Medulla oblongata (tissue), 1 donor: Measurements from ENCODE around the gene CAPSL.
"Not testable (repeated sequence)": the region's sequence is repeated elsewhere in the genome, so short reads cannot be mapped to it uniquely, and the experiment has no call there.

Source experiments
- DNase-seq: peaks from one replicate; pipeline ENCODE4 v3.0.0-alpha.2; 2015; ENCODE audit errors: extremely low spot score

The CAPSL gene

GRCh38 chr5:35908228-35908627 is 30.2 kb downstream of the CAPSL start:
- no peak for DNase-seq

DNA sequence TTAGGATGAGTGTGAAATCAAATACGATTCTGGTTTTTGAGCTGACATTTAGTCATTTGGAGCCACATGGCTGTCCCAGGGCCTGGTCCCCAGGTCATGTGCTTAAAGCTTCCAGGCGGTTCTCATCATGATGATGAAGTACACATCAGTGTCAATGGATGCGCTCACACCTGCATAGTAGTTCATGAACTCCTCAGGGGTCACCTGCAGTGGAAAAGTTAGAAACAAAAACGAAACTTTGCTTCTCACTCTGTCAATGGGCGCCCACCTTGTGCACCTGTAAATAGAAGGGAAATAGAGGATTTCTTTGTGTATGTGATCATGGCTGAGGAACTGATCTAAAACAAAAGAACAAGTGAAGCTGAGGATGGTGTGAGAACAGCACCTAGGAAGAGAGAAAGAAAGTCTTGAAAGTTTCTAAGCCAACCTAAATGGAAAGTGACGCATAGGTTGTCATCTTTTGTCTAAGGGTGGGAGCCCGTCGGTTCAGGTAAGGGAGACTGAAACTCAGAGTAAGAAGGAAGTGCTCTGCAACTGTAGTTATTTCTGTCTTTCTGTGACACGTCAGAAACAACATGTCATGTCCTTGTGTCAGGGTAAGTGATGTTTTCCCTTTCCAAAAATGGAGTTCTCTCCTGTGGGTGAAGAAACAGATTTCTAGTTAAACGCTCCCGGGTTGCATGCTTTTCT is 33.8 kb downstream of the CAPSL start:
- DNase-seq, result no peak

- DNase-seq, result no peak
Observed at GRCh38 chr5:35903631-35904203, 34.7 kb downstream of the CAPSL start.

DNA sequence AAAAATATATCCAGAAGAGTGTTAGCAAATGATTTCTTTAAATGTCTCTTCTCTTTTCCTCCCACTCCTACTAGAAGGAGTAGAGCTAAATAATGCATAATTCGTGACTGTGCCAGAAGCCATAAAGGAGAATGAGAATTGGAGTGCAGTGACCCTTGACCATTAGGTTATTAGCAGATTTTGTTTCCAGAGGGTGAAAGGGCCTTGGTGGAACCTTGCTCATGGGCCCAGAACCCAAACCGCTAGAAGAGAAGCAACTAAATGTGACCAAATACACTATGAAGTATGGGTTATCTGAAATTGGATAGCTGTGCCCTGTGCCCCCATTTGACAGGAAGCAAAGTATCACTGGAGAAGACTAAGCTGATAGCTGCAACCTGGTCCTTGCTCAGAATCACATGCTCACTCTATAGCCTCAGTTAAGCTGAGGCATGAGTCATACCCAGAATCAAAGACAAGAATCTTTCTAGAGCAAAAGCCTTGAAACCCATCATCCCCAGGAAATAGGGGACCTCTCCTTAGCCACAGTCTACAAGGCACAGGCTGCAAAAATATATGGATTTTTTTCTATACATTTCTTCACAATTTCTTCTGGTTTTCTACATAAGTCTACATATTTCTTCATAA is 36.3 kb downstream of the CAPSL start:
- DNase-seq, result no peak

DNA sequence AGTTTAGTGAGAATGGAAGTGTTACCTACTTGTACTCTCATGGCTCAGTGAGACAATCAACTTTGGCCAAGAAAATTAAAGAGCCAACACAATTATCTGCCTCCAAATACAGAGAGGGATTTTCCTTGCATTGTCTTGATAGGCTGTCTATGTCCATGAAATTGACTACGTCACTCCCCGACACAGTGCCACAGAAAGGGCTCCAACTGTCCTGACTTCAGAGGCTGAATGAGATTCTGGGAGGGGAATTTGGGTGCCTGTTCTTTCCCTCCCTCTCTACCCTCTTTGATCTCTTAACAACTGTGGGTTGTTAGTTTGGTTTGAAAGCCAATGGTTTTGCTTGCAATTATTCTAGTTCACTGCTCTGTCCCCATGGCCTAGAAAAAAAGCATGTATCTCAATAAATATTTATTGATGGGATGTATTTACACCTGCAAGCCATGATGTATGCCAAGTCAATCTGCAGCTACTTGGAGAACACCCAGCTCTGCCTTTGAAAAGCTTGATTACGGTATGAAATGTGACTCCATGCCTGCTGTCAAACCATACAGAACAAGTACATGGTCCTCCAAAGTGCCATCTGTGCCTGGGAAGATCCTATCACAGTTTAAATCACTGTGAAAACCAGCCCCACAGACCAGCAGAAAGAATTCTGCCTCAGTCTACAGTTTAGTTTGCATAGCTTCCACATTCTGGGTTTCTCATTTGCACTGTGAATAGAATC is 37.3 kb downstream of the CAPSL start:
- no peak for DNase-seq

DNA sequence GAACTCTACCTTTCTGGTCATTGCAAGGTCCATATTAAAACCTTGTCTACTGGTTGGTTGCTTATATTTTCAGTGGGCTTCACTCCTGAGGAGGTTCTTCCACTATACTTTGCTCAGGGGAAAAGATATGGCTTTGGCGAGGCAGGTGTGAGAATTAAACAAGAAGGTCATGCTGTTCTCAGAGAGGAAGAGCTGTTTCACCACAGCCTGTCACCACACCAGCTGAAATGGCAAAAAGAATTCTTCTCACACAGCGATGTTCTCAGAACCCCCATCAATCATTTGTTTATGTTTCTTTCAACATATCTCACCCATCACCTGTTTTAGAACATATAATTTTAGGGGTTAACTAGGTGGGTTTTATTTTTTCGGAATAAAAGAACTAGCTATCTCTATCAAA is 38.6 kb downstream of the CAPSL start:
- no peak for DNase-seq

DNA sequence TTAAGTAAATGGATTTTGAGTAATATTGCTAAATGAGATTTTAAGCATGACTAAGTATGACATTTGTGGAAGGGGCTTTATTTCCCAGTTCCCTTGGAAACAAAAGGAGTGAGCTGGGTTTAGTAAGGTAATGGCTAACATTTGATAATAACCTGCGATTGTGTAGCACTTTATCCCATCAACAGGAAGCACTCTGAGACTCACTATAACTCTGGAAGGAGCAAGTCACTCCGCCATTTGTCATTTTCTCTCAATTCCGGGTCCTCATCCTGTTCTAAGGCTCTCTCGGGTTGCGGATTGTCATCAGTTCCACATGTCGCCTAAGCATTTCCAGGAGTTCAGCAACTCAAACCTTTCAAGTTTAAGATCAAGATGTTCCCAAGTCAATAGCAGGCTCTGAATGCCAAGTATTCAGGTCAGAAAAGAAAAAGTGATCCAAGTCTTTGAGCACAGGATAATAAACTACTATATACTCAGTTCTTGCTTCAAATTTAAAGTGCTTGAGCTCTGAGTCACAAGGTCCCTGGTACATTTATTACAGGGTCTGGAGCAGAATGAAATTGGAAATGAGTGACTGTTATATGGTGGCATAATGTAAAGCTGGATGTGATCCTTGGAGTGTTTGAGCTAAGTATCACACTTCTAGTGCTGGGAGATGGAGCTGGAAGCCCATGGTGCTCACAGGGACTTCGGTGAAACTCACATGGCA is 39.3 kb downstream of the CAPSL start:
- no peak for DNase-seq

DNA sequence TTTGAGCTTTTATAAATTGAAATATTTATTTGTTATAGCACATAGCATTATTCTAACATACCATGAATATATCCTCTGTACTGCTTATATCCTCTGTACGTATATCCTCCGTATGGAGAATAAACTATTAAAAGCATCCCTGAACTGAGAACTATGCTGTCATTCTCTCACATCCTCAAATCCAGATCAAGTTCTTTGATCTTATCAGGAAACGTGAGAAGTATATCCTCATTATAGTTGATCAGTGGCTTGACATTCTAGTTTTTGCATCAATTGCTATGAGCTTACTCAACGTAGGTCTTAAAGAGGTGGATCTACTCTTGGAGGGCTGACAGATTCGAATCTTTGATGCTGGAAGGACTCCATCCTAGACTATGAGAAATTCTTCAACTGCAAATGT is 44.3 kb downstream of the CAPSL start:
- DNase-seq, result no peak

DNA sequence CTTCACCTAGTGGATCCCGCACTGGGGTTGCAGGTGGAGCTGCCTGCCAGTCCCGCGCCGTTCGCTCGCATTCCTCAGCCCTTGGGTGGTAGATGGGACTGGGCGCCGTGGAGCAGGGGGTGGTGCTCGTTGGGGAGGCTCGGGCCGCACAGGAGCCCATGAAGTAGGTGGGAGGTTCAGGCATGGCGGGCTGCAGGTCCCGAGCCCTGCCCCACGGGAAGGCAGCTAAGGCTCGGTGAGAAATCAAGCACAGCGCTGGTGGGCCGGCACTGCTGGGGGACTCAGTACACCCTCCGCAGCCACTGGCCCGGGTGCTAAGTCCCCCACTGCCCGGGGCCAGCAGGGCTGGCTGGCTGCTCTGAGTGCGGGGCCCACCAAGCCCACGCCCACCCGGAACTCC is 45.6 kb downstream of the CAPSL start:
- DNase-seq, result not testable (repeated sequence)

- DNase-seq, result no peak
Observed at GRCh38 chr5:35890021-35891020, 48.1 kb downstream of the CAPSL start.

- DNase-seq, result no peak
Observed at GRCh38 chr5:35887321-35888100, 50.9 kb downstream of the CAPSL start.

- DNase-seq, result no peak
Observed at GRCh38 chr5:35886381-35886780, 52.0 kb downstream of the CAPSL start.

- no peak for DNase-seq
Observed at GRCh38 chr5:35884773-35885172, 53.6 kb downstream of the CAPSL start.

GRCh38 chr5:35884191-35884769 is 54.1 kb downstream of the CAPSL start:
- DNase-seq, result no peak

GRCh38 chr5:35881758-35882157 is 56.7 kb downstream of the CAPSL start:
- DNase-seq, result no peak

DNA sequence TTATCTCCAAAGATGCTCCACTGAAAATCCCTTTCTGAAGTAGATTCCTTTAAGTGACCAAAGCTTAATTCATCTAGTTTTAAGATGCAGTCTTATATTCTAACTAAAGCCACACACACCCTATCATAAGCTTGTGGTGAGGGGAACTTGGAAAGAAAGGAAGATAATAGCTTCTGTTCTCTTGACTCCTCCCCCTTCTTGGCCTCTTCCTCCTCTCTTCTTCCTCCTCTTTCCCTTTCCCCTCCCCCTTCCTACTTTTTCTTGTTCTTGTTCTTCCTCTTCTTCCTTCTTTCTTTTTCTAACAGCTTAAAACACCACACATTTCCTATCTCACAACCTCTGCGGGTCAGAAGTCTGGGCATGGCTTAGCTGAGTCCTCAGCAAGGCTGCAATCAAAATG is 58.3 kb downstream of the CAPSL start:
- no peak for DNase-seq

DNA sequence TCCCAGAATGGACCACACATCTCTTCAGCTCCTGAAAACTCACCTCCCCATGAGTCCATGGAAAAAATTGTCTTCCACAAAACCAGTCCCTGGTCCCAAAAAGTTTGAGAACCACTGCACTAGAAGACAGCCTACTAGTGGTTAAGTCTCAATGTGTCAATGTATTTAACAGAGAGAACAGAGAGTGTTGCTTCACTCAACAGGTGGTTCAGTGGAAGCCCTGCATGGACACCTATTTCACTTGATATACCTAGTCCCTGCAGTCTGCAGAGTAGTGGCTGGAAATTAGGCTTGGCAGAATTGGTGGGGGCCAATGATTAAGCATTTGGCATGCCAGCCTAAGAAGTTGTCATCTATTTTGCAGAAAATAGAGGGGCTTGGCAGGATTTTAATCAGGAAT is 58.8 kb downstream of the CAPSL start:
- DNase-seq, result no peak

GRCh38 chr5:35879096-35879495 is 59.3 kb downstream of the CAPSL start:
- no peak for DNase-seq

- DNase-seq, result no peak
Observed at GRCh38 chr5:35878079-35878478, 60.3 kb downstream of the CAPSL start.

DNA sequence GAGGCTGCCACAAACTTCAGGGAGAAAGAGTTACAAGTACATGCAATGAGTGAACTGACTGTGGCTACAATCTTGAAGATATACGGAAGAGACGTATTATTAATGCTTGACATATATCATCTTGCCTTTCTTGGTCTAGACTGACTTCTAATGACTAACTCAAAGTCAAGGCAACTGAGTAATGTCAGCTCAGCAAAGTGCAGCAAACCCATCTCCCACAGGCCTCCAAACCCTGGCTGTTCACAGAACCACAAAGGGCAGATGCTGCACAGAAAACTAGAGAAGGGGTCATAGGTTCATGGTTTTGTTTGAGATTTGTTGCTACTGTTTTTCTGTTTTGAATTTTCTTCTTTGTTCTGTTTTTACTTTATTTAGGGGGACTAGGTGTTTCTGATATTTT is 60.8 kb downstream of the CAPSL start:
- DNase-seq, result no peak
